K562 (cell line): ENCODE data around the gene NDFIP2. TPM values are rescaled to one million over a fixed set of nuclear protein-coding genes. Genes with fewer than 3 reads are reported as not detected.

Experiments
- ATAC-seq: fragments of 200-7000 bp; cut with Tn5 transposase; 3 replicates; pipeline ENCODE4 v1.9.1; 2020; ENCODE audit warnings: moderate library complexity
- BruUV-seq: library from RNA; stranded (reverse); fragments of 400-500 nt; replicated peaks from 2 replicates; lab custom pipeline; 2021; lab: Mats Ljungman, UMichigan
- CTCF ChIA-PET: fragments of 300-600 bp; formaldehyde crosslinking; extraction: SDS; loops from one replicate; lab custom pipeline; 2021; ENCODE audit warnings: low intra/inter-chr PET ratio; lab: Yijun Ruan, JAX
- POLR2A ChIA-PET: fragments of 300-600, 350-650 bp; sonication (Branson Sonifier 250); formaldehyde crosslinking; extraction: SDS; loops from one replicate; lab custom pipeline; 2021; ENCODE audit warnings: antibody characterized with exemption, inconsistent platforms; lab: Yijun Ruan, JAX
- DNase-seq, 4 experiments: peaks; one replicate each; pipeline versions ENCODE4 v3.0.0 to v3.0.0-alpha.2; 2011 to 2018; ENCODE audit warnings: low spot score in 3 of 4, mixed read lengths in 3 of 4; ENCODE audit errors: extremely low read depth in 1 of 4
- FAIRE-seq: peaks from 2 replicates; lab custom pipeline; 2011; peaks lifted over from hg19 to GRCh38; lab: Jason Lieb, UNC
- H2AFZ ChIP-seq: 2 replicates; pipeline ENCODE4 v1.6.0; 2011; ENCODE audit warnings: low read depth, low read length, control low read depth, inconsistent platforms
- H3K27ac ChIP-seq: fragments of 200-600 bp; 3 replicates; pipeline ENCODE4 v1.8.0; 2011; ENCODE audit warnings: low read depth, mild to moderate bottlenecking, control low read depth, inconsistent platforms, low read length, moderate library complexity, mixed read lengths; ENCODE audit errors: extremely low read depth
- H3K27me3 ChIP-seq, 2 experiments: fragments of 300-600 bp in 1 of 2; 2 replicates in 1 of 2; 3 replicates in 1 of 2; pipeline versions ENCODE4 v1.6.0 to v1.8.0; 2011; ENCODE audit warnings: inconsistent platforms in 2 of 2, low read length in 2 of 2, mild to moderate bottlenecking in 1 of 2, mixed read lengths in 1 of 2, moderate library complexity in 1 of 2; ENCODE audit not compliant: control insufficient read depth in 2 of 2, insufficient read depth in 2 of 2
- H3K36me3 ChIP-seq: fragments of 300-600 bp; 3 replicates; pipeline ENCODE4 v1.8.0; 2011; ENCODE audit warnings: mild to moderate bottlenecking, low read length, inconsistent platforms; ENCODE audit not compliant: control insufficient read depth, insufficient read depth
- H3K4me1 ChIP-seq, 2 experiments: fragments of 200-600 bp in 1 of 2; replicated peaks in 1 of 2; 2 replicates in 1 of 2; 3 replicates in 1 of 2; pipeline versions ENCODE4 v1.5.1 to v1.8.0; 2011; ENCODE audit warnings: inconsistent platforms in 2 of 2, low read length in 2 of 2, mild to moderate bottlenecking in 1 of 2, mixed read lengths in 1 of 2, moderate library complexity in 1 of 2; ENCODE audit not compliant: control insufficient read depth in 2 of 2, insufficient read depth in 2 of 2
- H3K4me2 ChIP-seq: 2 replicates; pipeline ENCODE4 v1.6.1; 2011; ENCODE audit warnings: low read length, control low read depth, inconsistent platforms, mixed read lengths; ENCODE audit not compliant: insufficient read depth
- H3K4me3 ChIP-seq: fragments of 200-600 bp; sonication (generic), shearing (Covaris generic); 2 replicates; pipeline ENCODE4 v1.5.1; 2016; ENCODE audit warnings: control low read depth, inconsistent platforms
- H3K79me2 ChIP-seq: fragments of 200-600 bp; 3 replicates; pipeline ENCODE4 v1.8.0; 2011; ENCODE audit warnings: low read length, inconsistent platforms; ENCODE audit not compliant: control insufficient read depth, insufficient read depth
- H3K9ac ChIP-seq, 2 experiments: 2 replicates each; pipeline versions ENCODE4 v1.6.0 to v1.6.1; 2011; ENCODE audit warnings: low read depth in 2 of 2, low read length in 2 of 2, control low read depth in 1 of 2, inconsistent platforms in 1 of 2, mild to moderate bottlenecking in 1 of 2, mixed read lengths in 1 of 2; ENCODE audit not compliant: insufficient read depth in 1 of 2
- H3K9me1 ChIP-seq: one replicate; pipeline ENCODE4 v1.6.0; 2011; ENCODE audit warnings: inconsistent platforms, mild to moderate bottlenecking, low read length, moderate library complexity; ENCODE audit not compliant: control insufficient read depth, insufficient read depth
- H3K9me3 ChIP-seq: replicated peaks from 2 replicates; pipeline ENCODE4 v1.5.1; 2011; ENCODE audit warnings: low read depth, low read length, inconsistent platforms; ENCODE audit not compliant: control insufficient read depth, insufficient read depth
- H4K20me1 ChIP-seq: replicated peaks from 2 replicates; pipeline ENCODE4 v1.6.1; 2011; ENCODE audit warnings: low read length, inconsistent platforms, mixed read lengths; ENCODE audit not compliant: control insufficient read depth, insufficient read depth
- ARNT ChIP-seq, 2 experiments: fragments of 450-650 bp; IDR thresholded peaks; 2 replicates each; pipeline ENCODE4 v1.6.1; 2016; ENCODE audit warnings: mild to moderate bottlenecking in 1 of 2
- ELK1 ChIP-seq: sonication (generic); formaldehyde crosslinking; IDR thresholded peaks from 2 replicates; pipeline ENCODE4 v1.8.1; 2022; ENCODE audit warnings: missing genetic modification reagents
- KAT2B ChIP-seq: IDR thresholded peaks from one replicate; pipeline ENCODE4 v1.6.1; 2012; ENCODE audit warnings: low read depth, mild to moderate bottlenecking, control low read depth, inconsistent platforms, low read length, moderate library complexity
- L3MBTL2 ChIP-seq: fragments of 450-650 bp; IDR thresholded peaks from 2 replicates; pipeline ENCODE4 v1.6.1; 2016; ENCODE audit warnings: mild to moderate bottlenecking, moderate library complexity
- PHF8 ChIP-seq: fragments of 200-600 bp; sonication (generic); IDR thresholded peaks from 2 replicates; pipeline ENCODE4 v1.6.1; 2012; ENCODE audit warnings: mixed run types, mild to moderate bottlenecking, inconsistent platforms, low read length, moderate library complexity, borderline replicate concordance
- POLR3G ChIP-seq: IDR thresholded peaks from 2 replicates; pipeline ENCODE4 v1.6.1; 2011; ENCODE audit not compliant: insufficient read length, insufficient replicate concordance; ENCODE audit errors: extremely low read depth
- ZZZ3 ChIP-seq: fragments of 450-650 bp; IDR thresholded peaks from 2 replicates; pipeline ENCODE4 v1.6.1; 2016; ENCODE audit warnings: antibody characterized with exemption, mild to moderate bottlenecking, moderate library complexity
- WGBS: fragments of 100-300 bp; shearing (Covaris generic); methylation state at CpG from one replicate; pipeline ENCODE4 v1.1.6; 2016; ENCODE audit warnings: low coverage, mixed read lengths; ENCODE audit not compliant: insufficient coverage; ENCODE audit errors: missing lambda C conversion rate; 5-methylcytosine and 5-hydroxymethylcytosine counted together
- in situ Hi-C: fragments of 300-500 bp; cut with MboI; formaldehyde crosslinking; loops from 4 replicates; pipeline ENCODE4 v1.15.0; 2018; ENCODE audit warnings: inconsistent platforms, mixed read lengths
- intact Hi-C: fragments of 100-400 bp; cut with micrococcal nuclease; formaldehyde crosslinking; loops from 2 replicates; pipeline ENCODE4 v1.14.2; 2022
- polyA plus RNA-seq, 8 experiments: library from polyadenylated mRNA; depleted of rRNA in 4 of 8; stranded (reverse) in 5 of 8; unstranded in 3 of 8; fragments of >200 nt; fragmentation: Nextera tagmentation in 2 of 8; fragmentation: Illumina TruSeq in 1 of 8; extraction: Ambion mirVana in 2 of 8; extraction: Trizol in 1 of 8; gene quantifications; 2 replicates each; pipeline versions ENCODE4 v1.2.1 to v1.2.3, GENCODE V29; 2011 to 2014; ENCODE audit warnings: inconsistent platforms in 1 of 8, missing spikeins in 1 of 8
- total RNA-seq, 7 experiments: library from RNA; depleted of rRNA in 6 of 7; stranded (reverse); fragments of >200 nt in 6 of 7; fragmentation: Illumina TruSeq in 2 of 7; extraction: Trizol in 2 of 7; gene quantifications; 2 replicates each; pipeline versions ENCODE4 v1.2.1 to v1.2.3, GENCODE V29; 2011 to 2021; ENCODE audit warnings: low replicate concordance in 1 of 7
- TF ChIP-seq, protein P1 (sequence below): fragments of 450-650 bp; IDR thresholded peaks from one replicate; pipeline ENCODE4 v1.6.1; 2018; ENCODE audit warnings: mild to moderate bottlenecking, moderate library complexity; ENCODE audit not compliant: partially characterized antibody
- TF ChIP-seq, protein P2 (sequence below): sonication (generic); formaldehyde crosslinking; IDR thresholded peaks from 2 replicates; pipeline ENCODE4 v1.8.0; 2022; ENCODE audit warnings: mild to moderate bottlenecking, low read depth, missing genetic modification reagents
- TF ChIP-seq, protein P3 (sequence below), 2 experiments: fragments of 450-650 bp; formaldehyde crosslinking in 1 of 2; IDR thresholded peaks; 2 replicates each; pipeline versions ENCODE4 v1.4.0 to v1.6.1; 2014 to 2020; ENCODE audit warnings: mild to moderate bottlenecking in 2 of 2, borderline replicate concordance in 1 of 2, low read depth in 1 of 2

NDFIP2 gene
- total and polyA plus RNA-seq, 9 of the 15 experiments (the other 6 are each of a cell fraction or from before 2014, with no cell fraction given) = 13.4 to 54.4 (median 27.8) TPM

- no peaks in the 10 kb centered on the region for H3K79me2 ChIP-seq
Observed at GRCh38 chr13:79538757-79539156, 57.8 kb downstream of the NDFIP2 start.

More at GRCh38 chr13:79538757-79539156, 57.8 kb downstream of the NDFIP2 start:
- no peaks in the 10 kb centered on the region for H3K27me3 ChIP-seq
- H3K9ac ChIP-seq = no peak overlapping the region
- H3K9me1 ChIP-seq = no peaks in the 10 kb centered on the region
- 84% methylated on average over 5 of the region's 5 CpGs for WGBS
- no peaks in the 10 kb centered on the region for H3K9me3 ChIP-seq
- ATAC-seq (no peak), DNase-seq (no peak)
- no peaks in the 10 kb centered on the region for H4K20me1 ChIP-seq
- H3K4me1 ChIP-seq = no peaks in the 10 kb centered on the region
- intact Hi-C loops = no loop called here
- CTCF ChIA-PET = no interaction called here
- H3K4me2 ChIP-seq = no peak overlapping the region
- peaks cover 2% of the 10 kb centered on the region; the same call in 1 of the 3 replicates for H3K36me3 ChIP-seq
- no peak overlapping the region for H2AFZ ChIP-seq
- no TSS peak for BruUV-seq
- no peak overlapping the region for H3K27ac ChIP-seq
- TF ChIP-seq ZZZ3 (no peak), POLR3G (no peak), ELK1 (CRISPR knock-in tag) (no peak), KAT2B (no peak), PHF8 (no peak), L3MBTL2 (no peak), ARNT (IDR thresholded peaks at IDR 0.05) (no peak)
- TF ChIP-seq, protein P1, sequence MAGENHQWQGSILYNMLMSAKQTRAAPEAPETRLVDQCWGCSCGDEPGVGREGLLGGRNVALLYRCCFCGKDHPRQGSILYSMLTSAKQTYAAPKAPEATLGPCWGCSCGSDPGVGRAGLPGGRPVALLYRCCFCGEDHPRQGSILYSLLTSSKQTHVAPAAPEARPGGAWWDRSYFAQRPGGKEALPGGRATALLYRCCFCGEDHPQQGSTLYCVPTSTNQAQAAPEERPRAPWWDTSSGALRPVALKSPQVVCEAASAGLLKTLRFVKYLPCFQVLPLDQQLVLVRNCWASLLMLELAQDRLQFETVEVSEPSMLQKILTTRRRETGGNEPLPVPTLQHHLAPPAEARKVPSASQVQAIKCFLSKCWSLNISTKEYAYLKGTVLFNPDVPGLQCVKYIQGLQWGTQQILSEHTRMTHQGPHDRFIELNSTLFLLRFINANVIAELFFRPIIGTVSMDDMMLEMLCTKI = no peak
- TF ChIP-seq, protein P2, sequence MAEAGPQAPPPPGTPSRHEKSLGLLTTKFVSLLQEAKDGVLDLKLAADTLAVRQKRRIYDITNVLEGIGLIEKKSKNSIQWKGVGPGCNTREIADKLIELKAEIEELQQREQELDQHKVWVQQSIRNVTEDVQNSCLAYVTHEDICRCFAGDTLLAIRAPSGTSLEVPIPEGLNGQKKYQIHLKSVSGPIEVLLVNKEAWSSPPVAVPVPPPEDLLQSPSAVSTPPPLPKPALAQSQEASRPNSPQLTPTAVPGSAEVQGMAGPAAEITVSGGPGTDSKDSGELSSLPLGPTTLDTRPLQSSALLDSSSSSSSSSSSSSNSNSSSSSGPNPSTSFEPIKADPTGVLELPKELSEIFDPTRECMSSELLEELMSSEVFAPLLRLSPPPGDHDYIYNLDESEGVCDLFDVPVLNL (CRISPR knock-in tag) = no peak
- TF ChIP-seq, protein P3, sequence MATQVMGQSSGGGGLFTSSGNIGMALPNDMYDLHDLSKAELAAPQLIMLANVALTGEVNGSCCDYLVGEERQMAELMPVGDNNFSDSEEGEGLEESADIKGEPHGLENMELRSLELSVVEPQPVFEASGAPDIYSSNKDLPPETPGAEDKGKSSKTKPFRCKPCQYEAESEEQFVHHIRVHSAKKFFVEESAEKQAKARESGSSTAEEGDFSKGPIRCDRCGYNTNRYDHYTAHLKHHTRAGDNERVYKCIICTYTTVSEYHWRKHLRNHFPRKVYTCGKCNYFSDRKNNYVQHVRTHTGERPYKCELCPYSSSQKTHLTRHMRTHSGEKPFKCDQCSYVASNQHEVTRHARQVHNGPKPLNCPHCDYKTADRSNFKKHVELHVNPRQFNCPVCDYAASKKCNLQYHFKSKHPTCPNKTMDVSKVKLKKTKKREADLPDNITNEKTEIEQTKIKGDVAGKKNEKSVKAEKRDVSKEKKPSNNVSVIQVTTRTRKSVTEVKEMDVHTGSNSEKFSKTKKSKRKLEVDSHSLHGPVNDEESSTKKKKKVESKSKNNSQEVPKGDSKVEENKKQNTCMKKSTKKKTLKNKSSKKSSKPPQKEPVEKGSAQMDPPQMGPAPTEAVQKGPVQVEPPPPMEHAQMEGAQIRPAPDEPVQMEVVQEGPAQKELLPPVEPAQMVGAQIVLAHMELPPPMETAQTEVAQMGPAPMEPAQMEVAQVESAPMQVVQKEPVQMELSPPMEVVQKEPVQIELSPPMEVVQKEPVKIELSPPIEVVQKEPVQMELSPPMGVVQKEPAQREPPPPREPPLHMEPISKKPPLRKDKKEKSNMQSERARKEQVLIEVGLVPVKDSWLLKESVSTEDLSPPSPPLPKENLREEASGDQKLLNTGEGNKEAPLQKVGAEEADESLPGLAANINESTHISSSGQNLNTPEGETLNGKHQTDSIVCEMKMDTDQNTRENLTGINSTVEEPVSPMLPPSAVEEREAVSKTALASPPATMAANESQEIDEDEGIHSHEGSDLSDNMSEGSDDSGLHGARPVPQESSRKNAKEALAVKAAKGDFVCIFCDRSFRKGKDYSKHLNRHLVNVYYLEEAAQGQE (IDR thresholded peaks at IDR 0.05; ENCODE audit: borderline replicate concordance) = no peak
- TF ChIP-seq, protein P3 (CRISPR knock-in tag; IDR thresholded peaks at IDR 0.05; ENCODE audit: low read depth) = no peak
- TF ChIP-seq, all 486 proteins: peak for 0
- FAIRE-seq = no peak
- POLR2A ChIA-PET = interaction anchor here (0.5 kb wide), 1 partner anchor 34 kb away, joined by 3 read pairs; no protein-coding TSS in a partner anchor
- in situ Hi-C loops = no loop called here
- no peak overlapping the region for H3K4me3 ChIP-seq
